SK-MEL-5 (cell line): ENCODE results near the gene CDR2. TPM values are rescaled to one million over a fixed set of nuclear protein-coding genes. Genes with fewer than 3 reads are reported as not detected.
"Not testable (repeated sequence)": the region's sequence is repeated elsewhere in the genome, so short reads cannot be mapped to it uniquely, and the experiment has no call there.

Experiments
- DNase-seq: peaks from one replicate; pipeline ENCODE4 v3.0.0-alpha.2; 2016; ENCODE audit warnings: low read depth, low spot score
- in situ Hi-C: cut with HindIII; loops from 2 replicates; pipeline ENCODE4 v1.10.0; 2016; ENCODE audit warnings: low sequenced_read_pairs, high pct_unique_total_duplicates, low pct_unique_long_range_greater_than_20kb
- total RNA-seq: library from RNA; depleted of rRNA; stranded (reverse); fragments of >200 nt; shearing (Covaris generic); gene quantifications from 2 replicates; pipeline ENCODE4 v1.2.3, GENCODE V29; 2014

The CDR2 gene
- total RNA-seq, 1 experiment from 2014 or later: 14.5 TPM

DNA sequence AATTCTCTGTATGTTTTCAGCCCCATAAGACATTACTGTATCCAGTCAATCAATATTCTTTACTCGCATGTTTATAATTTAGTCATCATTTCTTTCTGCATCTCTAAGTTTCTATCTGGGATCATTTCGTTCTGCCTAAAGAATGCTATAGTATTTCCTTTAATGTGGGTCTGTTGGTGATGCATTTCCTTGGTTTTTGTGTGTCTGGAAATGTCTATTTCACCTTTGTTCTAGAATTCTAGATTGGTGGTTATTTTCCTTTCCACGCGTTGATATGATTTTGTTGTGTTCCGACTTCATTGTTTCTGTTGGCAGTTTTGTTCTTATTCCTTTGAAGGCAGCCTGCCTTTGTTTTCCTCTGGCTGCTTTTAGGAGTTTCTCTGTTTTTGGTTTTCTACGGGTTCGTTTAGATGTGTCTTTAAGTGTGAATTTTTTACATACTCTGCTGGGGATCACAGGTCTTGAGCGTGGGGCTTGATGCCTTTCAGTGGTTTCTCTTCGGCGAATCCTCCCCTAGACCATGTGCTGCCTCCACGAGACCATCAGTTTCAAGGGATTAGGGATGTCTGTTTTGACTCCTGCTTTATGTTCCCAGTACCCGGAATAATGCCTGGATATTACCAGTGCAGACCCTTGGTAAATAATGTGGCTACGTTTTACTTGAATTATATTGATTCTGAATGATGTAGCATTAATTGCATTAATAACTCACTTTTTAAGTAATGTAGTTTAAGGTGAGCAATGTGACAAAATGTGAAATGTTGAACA, 53.7 kb downstream of the CDR2 start:
- in situ Hi-C loops: no loop called here
- DNase-seq: no peak

DNA sequence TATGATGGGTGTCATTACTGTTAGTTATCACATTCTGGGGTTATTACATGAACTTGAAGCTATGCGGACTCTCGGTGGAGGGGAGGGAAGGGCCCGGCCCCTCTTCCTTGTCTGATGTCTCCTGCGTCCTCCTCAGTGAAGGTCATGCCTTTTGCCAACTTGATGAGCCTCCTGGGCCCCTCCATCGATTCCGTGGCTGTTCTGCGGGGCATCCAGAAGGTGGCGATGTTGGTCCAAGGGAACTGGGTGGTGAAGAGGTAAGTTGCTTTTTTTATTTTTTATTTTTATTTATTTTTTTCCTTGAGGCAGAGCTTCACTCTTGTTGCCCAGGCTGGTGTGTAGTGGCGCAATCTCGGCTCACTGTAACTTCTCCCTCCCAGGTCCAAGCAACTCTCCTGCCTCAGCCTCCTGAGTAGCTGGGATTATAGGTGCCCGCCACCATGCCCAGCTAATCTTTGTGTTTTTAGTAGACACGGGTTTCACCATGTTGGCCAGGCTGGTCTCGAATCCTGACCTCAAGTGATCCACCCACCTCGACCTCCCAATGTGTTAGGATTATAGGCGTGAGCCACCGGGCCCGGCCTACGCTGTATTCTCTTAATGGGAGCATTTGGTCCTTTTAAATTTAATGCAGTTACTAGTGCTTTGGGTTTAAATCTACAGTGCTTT, 55.6 kb downstream of the CDR2 start:
- in situ Hi-C loops: no loop called here
- peak; percentile 55 for DNase-seq

DNA sequence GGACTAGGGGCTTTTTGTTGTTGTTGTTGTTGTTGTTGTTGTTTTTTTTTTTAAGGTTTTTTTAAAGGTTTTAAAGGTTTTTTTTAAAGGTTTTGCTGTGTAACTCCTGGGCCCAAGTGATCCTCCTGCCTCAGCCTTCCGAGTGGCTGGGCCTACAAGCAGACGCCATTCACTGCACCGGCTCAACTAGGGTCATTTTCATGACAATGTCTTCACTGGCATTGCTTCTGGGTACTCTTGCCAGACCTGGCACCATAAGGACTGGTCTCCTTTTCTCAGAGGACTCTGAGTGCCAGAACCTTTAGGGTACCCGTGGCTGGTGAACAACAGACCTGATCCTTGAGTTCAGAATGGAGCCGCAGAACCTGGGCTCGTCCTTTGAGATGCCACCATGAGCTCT, 56.8 kb downstream of the CDR2 start:
- in situ Hi-C loops: no loop called here
- DNase-seq: no peak

DNA sequence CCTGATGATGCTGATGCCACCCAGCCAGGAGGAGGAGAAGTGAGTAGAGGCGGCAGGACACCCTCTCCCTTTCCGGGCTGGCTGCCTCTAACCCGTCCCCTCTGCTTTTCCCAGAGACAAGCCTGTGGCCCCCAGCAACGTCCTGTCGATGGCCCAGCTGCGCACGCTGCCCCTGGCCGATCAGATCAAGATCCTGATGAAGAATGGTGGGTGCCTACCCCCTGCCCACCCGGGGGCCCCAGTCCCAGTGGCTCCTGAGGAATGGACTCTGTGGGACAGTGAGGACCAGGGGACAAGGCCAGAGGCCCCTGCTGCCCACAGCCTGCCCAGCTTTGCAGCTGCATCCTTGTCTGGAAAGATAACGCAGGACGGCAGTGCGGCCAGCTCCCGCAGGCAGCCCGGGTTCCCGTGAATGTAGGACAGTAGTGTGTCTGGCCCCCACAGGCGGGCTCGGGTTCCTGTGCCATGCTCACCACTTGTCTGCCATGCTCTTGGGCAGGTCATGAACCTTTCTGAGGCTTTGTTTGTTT, 57.4 kb downstream of the CDR2 start:
- in situ Hi-C loops: no loop called here
- no peak for DNase-seq

DNA sequence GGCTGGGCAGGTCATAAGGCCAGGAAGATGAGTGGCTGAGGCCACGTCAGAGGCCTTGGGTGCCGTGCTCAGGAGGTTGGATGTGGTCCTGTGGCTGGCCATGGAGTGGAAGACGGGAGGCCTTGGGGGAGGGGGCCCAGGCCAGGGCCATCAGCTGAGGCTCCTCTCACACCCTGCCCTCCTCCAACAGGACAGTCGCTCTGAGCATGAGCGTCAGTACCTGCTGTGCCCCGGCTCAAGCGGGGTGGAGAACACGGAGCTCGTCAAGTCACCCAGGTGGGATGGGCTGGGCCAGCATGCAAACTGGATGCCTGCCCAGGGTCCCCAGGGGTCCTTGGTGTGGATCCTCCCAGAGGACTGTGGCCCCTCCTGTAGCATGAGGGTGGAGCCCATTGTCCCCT, 58.0 kb downstream of the CDR2 start:
- in situ Hi-C loops: no loop called here

DNA sequence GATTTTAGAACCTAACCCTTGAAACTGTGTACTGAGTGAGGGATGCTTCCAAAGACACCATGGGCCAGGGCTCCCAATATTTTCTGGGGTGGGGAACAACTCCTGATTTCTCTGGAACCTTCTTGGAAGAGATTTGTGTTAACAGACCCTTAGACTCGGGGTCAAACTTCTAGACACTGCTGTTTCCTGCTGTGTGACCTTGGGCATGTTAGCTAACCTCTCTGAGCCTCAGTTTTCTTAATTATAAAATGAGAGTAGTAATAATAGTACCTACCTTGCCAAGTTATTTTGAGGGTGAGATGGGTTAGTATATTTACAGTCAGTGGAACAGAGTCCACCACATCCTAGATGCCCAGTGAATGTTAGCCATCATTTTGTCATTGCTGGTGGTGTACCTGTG, 58.4 kb downstream of the CDR2 start:
- no peak for DNase-seq
- in situ Hi-C loops: no loop called here

More for the DNA sequence above, 58.0 kb downstream of the CDR2 start:
- DNase-seq: no peak

DNA sequence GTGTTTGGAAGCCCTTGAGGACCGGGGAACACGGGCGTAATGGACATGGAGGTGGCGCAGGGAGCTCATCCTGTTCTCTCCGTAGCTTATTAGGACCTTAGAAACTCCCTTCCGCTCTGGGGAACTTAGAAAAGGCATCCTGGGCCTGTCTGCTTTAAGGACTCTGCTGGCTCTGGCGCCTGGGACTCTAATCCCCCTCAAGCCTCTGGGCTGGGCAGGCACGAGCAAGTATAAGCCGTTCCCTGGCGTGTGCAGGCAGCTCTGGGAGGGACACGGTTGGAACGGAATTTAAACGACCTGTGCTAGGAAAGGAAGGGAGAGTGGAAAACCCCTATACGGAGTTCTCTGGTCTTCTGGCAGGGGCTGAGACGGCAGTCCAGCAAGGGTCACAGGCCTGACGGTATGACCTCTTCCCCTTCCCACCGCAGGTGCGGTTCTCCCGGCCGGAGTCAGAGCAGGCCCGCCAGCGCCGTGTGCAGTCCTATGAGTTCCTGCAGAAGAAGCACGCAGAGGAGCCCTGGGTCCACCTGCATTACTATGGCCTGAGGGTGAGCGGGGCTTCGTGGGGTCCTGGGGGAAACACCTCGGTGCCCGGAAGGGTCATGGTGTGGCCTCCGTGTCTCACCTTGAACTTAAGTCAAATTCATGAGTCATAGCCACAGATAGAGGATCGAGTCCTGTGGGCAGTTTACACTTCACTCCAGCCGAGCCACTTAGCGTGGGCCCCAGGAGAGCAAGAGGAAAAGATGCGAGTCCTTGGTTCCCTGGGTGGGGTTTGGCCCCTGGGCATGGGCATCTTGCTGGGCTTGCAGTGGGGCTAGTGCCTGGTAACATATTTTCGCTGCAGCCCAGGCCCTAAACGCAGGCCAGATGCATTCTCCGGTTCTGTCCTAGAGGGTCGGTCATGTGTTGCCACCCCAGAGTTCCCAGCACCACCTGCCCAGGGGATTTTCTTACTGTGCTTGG, 59.5 kb downstream of the CDR2 start:
- DNase-seq: no peak

DNA sequence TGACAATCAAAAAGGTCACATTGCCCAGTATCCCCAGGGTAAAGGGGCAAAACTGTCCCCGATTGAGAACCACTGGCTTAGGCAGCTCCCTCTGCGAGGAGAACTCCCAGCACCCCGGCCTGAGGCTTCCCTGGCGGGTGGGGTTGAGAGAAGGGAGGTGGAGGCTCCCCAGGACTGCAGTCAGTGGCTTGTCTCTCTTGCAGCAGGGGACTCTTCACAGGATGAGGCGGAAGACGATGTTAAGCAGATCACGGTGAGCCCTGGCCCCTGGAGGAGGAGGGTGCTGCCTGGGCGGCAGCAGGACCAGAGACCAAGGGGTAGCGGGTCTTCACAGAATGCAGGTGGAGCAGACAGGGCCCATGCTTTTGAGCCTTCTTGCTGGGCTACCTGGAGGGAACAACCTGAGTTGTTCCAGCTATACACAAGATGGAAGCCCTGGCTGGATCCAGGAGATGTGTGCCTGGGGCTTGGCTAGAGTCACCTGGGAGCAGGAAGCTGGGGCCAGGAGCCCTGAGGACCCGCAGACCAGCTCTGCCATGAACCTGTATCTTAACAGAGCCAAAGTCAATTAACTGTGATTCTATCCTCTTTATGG, 60.4 kb downstream of the CDR2 start:
- in situ Hi-C loops: no loop called here
- DNase-seq: no peak

More for the DNA sequence above, 59.5 kb downstream of the CDR2 start:
- in situ Hi-C loops: no loop called here

DNA sequence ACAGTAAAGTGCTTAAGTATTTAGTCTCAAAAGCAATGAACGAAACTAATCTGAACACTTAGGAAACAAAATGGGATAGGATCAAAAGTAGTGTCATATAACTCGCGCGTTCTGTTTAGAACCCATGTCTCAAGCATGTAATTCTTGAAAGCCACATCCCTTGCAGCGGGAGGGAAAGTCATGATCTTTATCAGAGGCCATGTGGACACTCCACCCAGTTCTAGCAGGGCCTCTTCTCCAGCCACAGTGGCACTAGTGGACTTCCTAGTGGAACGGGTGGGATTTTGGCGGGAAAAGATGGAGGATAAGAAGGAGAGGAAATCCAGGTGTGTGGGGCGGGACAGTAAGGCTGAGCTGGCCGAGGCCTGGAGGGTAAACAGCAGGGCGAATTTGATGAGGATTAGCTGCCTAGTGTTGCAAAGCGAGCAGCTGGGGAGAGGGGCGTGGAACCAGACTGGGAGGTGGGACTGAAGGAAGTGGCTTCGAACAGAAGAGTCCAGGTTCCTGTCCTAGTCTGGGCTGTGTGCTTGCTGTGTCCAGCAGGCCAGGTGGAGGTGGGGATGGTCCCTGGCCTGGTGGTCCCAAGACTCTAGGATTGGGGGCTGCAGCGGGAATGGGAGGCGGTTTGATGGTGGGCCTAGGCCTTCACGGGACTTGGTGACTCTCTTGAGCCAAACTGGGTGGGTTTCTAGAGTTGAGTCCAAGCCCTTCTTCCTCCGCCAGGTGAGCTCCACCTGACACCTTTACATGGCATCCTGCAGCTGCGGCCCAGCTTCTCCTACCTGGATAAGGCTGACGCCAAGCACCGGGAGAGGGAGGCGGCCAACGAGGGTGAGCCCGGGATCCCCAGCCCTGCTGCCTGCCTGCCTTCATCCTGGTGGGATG, 61.3 kb downstream of the CDR2 start:
- no peak for DNase-seq
- in situ Hi-C loops: no loop called here

DNA sequence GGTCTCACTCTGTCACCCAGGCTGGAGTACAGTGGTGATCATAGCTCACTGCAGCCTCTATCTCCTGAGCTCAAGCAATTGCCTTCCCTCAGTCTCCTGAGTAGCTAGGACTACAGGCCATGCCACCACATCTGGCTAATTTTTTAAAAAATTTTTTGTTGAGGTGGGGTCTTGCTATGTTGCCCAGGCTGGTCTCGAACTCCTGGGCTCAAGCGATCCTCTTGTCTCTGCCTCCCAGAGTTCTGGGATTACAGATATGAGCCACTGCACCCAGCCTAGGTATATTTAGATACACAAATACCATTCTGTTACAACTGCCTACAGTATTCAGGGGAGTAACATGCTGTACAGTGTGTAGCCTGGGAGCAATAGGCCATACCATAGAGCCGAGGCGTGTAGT, 62.9 kb downstream of the CDR2 start:
- no peak for DNase-seq
- in situ Hi-C loops: no loop called here

DNA sequence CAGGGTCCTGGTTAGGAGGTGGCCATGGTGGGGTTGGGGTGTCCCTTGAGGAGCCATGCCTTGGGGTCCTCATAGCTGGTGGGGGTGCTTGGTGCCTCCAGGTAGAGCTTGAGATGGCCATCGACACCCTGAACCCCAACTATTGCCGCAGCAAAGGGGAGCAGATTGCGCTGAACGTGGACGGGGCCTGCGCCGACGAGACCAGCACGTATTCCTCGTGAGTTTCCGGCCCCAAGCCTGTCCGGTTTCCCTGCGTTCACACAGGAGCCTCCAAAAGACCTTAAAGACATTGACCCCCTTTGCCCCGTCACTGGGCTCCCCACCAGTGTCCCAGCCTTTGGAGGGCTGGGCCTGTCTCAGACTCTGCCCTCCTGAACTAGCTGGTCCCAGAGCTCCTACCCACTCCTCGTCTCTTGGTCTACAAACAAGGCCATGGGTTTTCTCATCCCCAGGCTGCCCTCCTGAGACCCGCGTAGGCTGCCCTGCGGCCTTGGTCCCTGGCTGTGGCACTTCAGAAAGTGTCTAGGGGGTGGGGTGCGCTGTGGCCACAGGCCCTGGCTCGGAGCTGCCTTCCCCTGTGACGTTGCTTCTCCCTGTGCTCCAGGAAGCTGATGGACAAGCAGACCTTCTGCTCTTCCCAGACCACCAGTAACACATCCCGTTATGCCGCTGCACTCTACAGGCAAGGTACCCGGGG, 65.4 kb downstream of the CDR2 start:
- in situ Hi-C loops: no loop called here
- no peak for DNase-seq

DNA sequence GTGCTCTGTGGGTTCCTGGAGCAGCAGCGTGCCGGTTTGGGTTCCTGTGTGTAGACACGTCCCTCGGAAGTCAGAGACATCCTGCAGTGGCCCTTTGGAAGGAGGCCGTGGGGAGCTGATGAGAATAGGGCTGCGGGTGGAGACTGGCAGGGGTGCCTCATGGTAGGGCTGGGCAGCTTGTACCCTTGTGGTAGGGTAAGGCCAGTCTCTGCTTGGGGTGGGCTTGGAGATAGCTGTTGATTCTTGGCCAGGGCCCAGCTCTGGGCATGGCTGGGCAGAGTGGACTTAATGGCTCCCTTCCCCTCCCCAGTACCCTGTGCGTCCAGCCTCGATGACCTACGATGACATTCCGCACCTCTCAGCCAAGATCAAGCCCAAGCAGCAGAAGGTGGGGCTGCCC, 66.6 kb downstream of the CDR2 start:
- no peak for DNase-seq
- in situ Hi-C loops: no loop called here

DNA sequence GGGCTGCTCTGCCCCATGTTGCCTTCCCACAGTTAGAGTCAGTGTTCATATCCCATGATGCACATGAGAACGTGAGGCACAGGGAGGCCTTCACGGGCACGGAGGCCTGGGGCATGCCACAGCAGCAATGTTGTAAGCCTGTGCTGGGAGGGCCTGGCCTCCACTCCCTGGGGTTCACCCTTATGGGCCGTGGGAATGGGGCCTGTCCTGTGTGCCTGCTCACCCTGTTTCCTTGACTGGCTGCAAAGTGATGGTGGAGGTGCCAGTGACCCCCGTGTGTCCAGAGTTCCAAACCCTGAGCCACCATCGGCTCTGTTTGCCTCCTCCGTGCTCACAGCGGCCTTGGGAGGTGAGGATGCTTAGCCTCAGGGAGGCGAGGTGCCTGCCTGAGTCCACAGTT, 67.6 kb downstream of the CDR2 start:
- no peak for DNase-seq
- in situ Hi-C loops: no loop called here

DNA sequence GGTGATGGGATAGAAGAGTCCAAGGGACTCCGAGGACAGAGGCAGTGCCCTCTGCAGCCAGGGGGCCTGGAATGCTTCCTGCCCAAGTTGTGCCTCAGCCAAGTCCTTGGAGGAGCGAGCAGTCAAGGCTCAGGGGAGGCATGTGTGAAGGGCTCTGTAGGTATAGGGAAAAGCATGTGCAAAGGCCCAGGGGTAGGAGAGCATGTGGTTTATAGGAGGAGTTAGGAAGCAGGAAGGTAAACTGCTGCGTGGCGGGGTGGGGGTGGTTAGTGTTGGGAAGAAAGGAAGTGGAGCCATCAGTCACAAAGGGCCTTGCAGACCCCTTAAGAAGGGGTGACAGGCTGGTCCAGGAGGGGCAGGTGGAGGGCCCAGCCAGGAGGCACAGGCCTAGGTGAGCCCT, 70.0 kb downstream of the CDR2 start:
- in situ Hi-C loops: no loop called here
- DNase-seq: no peak

DNA sequence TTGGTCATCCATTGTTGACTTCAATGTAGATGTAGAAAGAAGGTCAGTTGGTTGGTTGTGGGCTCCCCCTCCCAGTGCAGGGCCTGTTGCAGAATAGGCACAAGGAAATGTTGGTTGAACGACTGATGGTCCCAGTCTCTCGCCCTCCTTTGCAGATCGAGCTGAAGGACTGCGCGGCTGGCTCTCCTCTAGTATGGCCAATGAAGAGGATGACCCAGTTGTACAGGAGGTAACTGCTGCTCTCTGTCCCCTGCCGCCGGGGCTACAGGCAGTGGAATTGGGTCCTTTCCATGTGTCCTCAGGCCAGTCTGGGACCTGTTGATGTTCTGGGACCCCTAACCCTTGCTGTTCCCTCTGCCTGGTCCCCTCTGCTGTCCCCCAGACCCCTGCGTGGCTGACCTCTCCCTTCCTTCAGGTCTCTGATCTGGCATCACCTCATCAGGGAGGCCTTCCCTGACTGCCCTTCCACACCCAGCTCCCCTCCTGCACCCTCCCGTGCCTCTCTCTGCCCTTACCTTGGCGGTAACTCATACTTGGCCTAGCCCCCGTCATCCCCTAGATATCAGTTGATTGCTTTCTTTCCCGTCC, 71.5 kb downstream of the CDR2 start:
- DNase-seq: no peak
- in situ Hi-C loops: no loop called here

DNA sequence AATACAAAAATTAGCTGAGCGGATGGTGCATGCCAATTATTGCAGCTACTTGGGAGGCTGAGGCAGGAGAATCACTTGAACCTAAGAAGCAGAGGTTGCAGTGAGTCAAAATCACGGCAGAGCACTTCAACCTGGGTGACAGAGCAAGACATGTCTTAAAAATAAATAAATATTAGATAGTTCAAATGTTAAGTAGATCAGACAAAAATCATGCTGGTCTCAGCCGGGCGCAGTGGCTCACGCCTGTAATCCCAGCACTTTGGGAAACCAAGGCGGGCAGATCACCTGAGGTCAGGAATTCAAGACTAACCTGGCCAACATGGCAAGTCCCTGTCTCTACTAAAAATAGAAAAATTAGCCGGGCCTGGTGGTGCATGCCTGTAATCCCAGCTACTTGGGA, 73.0 kb downstream of the CDR2 start:
- in situ Hi-C loops, DNase-seq: not testable (repeated sequence)
